Kidney capillary endothelial cell (primary cell): Measurements from ENCODE around the gene SCAMP3.
A peak's percentile ranks its signal among the peaks of the same experiment; 100 is the strongest.
"Not testable (repeated sequence)": the region's sequence is repeated elsewhere in the genome, so short reads cannot be mapped to it uniquely, and the experiment has no call there.

Experiments
- DNase-seq: peaks from one replicate; pipeline ENCODE4 v3.0.0-alpha.2; 2018; ENCODE audit warnings: low spot score

SCAMP3 gene

DNA sequence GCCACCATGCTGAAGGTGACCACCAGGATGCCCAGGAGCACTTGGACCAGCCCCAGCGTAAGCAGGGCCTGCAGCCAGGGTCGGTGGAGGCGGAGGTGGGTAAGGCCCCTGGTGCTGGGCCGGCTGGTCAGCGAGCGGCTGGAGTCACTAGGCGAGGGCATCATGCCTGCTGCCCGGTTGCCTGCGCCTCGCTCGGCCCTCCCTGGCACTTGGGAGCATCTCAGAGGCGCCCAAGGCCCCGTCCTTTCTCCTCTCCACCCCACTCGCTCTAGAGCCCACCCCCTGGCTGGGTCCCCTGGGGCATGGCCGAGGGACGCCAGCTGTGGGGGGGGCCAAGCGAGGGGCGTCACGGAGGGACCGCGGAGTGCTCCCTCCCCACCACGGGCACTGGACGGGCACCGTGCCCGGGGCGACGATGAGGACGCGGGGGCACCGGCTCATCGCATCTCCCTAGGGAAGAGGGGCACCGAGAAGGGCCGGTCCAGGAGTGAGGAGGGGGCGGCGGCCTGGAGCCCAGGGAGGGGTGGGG is 7.4 kb downstream of the SCAMP3 start:
- DNase-seq = no peak

DNA sequence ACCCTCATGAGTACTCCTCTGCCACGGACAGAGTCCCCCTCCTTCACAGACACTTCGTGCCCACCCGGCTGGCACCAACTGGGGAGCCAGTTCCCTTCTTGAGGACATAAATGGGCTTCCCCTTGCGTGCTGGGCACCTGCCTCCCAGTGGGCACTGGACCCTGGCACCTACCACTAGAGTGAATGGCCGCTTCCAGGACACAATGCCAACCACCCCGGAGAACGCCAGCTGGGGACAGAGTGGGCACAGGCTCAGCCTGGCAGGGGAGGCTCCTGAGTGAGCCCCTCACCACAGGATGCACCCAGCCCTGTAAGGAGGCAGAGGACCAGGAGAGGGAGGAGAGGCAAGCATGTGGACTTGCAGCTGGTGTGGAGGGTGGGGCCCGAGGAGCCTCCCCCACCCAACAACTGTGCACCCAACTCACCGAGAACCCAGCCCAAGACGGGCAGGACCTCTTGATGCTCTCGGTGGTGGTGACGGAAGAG is 7.9 kb downstream of the SCAMP3 start:
- no peak for DNase-seq

DNA sequence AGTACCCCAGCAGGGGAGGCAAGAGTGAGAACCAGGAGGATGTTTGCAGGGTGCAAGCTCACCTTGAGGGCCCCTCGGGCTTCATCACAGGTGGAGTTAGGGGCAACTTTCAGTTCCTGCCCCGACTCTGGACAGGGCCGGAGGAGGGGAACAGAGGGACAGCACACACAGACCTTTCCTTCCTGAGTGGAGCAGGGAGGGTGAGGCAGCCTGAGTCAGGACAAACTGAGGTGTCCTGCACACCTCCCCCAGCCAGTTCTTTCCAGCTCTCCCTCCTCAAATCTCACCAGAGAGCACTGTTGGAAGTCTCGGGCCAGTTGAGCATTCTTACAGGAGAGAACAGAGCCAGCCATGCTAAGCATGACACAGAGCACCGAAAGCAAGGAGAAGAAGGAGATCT is 8.4 kb downstream of the SCAMP3 start:
- no peak for DNase-seq

DNA sequence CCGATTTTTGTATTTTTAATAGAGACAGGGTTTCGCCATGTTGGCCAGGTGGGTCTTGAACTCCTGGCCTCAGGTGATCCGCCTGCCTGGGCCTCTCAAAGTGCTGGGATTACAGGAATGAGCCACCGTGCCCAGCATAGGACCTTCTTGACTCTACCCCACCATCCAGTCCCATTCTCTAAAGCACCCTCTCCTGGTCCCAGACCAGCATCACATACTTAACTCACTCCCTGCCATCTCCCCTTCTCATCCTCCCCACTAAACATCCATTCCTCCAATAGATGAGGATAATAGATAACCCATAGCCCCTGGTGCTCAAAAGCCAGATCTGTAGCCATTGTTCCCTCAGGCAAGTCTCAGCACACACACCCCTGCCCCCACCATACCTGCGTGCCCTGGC is 9.0 kb downstream of the SCAMP3 start:
- DNase-seq = no peak

DNA sequence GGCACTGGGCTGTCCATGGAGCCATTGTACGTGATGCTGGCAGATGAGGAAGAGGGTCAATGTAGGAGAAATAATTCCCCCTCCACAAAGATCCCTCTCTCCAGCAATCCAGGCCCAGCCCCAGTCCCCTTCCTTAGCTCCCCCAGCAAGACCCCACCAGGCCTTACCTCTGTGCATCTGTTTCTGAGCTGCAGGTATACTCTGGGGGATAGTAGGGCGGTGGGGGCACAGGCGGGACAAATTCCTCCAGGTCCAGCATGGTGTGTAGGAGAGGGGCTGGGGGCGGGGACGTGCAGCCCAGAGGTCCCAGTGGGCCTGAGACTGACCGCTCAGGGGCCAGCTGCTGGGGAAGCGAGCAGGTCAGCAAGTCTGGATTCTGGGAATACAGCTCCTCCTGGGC is 10.6 kb downstream of the SCAMP3 start:
- no peak for DNase-seq

DNA sequence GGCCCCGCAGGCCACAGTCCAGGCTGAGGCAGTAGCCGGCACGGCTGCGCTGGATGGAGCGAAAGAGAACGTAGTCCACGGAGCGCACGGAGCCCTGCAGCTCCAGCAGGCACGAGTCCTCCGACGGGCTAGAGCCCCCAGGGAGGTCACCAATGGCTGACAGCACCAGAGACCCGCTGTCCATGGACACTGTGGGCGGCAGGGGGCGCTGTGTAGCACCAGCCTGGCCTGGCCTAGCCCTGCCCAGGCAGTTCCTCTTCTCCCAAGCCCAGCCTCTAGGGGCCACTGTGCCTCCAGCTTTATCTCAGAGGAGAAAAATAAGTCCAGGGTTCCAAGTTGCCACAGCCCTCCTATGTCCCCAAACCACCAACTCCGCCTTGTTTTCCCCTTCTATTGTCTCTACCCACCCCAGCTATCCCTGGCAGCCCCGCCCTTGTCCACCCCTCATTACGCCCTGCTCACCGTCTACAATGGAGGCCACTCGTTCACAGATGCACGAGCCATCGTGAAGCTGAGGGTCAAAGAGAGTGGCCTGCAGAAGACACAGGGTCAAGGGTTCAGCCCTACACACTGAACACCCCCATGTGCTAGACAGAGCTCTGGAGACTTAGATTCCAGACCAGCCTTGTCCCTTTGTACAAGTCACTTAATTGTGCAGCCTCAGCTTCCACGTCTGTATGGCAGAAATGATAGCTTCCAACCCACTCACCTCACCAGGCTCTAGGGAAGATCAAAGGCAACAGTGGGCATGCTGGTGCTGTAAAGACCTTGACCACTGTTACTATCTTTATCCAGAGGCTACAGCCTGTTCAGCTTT is 11.3 kb downstream of the SCAMP3 start:
- peak; percentile 90 for DNase-seq

DNA sequence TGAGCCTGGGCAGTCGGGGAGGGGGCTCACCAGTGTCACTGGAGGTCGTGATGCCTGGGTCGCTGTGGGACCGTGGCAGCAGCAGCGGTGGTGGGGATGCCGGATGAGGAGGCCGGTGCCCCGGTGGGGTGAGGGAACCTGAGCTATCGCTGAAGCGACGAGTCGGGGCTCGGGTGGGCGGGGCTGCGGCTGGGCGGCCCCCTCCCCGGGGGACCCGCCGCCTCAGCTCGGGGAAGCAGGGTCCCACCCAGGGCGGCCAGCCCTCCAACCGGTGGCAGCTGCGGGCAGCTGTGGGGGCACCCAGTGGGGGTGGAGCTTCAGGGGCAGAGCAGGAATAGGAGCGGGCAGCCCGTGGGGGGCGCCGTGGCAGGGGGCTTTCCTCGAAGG is 11.9 kb downstream of the SCAMP3 start:
- no peak for DNase-seq

DNA sequence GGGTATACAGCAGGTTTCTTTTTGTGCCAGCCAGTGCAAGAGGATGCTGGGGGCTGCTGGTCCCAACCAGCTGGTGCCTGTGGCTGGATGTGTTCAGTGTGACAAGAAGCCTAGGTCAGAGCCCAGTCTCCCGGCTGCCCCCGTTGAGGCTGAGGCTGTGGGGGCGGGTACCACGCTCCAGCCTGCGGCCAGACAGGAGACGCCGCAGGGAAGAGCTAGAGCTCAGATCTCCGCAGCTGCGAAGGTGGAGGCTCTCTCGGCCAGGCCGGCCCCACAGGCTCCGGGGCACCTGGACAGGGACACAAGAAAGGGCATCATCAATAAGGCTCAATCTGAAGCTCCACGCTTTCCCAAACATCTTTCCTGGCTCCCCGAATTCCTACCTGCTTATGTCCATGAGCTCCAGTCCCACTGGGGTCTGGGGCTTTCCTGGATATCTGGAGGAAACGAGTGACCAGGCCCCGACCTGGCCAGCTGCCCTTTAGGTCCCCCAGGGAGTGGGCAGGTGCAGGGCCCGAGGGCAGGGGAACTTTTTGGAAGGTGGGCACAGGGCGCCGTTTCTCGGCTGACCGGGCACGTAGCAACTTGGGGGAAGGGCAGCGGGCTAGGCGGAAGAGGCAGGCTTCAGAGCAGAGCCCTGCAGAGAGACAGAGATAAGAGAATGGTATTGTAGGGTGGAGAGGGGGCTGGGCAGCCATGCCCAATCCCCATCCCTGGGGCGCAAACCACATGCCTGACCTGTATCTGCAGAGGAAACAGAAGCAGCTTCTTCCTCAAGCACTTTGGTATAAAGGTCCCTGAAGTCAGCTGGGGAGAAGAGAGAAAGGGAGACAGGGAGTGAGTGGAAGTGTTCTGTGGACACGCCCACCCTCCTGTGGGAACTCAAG is 14.2 kb downstream of the SCAMP3 start:
- no peak for DNase-seq

DNA sequence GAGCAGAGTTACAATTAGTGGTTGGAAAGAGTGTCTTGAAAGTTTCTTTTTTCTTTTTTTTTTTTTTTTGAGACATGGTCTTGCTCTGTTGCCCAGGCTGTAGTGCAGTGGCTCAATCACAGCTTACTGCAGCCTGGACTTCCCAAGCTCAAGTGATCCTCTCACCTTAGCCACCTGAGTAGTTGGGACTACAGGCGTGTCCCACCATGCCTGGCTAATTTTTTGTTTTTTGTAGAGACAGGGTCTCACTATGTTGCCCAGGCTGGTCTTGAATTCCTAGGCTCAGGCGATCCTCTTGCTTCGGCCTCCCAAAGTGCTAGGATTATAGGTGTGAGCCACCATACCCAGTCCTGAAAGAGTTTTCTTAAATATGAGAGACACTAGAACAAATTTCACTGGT is 15.4 kb downstream of the SCAMP3 start:
- DNase-seq = not testable (repeated sequence)

DNA sequence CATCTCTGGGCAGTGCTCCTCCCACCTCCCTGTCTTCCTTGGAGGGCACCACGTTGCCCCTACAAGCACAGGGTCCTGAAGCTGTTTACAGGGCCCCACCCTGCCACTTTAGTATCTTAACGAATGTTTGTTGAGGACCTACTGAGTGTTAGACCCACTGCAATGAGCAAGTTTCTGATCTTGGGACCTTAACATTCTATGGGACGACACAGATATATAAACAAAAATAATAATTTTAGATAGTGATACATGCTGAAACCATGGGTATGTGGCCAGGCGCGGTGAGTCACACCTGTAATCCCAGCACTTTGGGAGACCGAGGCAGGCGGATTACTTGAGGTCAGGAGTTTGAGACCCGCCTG is 17.0 kb downstream of the SCAMP3 start:
- DNase-seq = no peak

DNA sequence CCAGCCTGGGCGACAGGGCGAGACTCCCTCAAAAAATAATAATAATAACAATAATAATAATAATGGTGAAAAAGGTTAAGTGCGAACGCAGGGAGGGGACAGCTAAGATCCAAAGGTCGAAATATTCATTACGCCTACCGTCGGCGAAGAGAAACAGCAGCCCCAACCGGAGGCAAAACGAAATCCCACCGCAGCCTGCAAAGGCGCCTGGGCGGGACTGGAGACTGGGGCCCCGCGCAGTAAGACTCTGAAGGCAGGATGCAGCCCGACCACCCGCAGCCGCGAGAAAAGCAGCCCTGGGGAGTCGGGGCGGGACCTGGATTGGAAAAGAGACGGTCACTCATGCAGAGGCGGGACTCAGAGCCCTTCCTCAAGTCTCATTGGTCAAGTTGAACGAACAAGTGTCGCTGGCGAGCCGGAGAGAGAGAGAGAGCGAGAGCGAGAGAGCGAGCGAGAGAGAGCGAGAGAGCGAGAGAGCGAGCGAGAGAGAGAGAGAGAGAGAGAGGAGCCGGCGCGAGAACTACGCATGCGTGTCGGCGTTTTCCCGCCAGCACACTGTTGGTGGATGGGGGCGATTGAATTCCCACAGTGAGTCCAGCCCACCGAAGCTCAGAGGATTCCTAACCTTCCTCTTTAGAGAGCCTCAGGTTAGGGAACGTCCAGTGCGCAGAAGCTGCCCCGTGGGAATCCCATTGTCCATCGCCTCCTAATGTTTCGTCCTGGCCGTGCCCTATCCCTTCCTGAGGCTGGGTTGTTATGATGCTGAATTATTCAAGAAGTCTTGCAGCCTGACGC is 17.6 kb downstream of the SCAMP3 start:
- DNase-seq = peak; percentile 97

DNA sequence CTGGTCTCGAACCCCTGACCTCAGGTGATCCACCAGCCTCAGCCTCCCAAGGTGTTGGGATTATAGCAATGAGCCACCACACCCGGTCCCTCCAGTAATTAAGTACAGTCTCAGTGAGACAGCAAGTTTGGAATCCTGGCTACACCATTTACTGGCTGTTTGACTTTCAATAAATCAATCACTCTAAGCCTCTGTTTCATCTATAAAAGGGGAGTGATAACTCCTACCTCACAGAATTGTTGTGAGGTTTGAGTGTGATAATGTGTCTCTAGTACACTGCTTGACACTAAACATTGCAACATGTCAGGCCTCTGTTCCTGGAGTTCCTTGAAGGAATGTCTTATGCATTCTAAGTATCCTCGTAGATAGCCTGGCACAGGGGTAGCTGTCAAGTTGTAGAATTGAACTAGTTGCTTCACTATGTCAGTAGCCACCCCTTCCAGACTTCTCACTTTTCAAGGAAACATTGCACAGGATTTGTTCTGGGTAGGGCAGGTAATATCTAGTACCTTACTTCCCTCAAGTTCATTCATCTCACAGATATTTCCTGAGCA is 19.3 kb downstream of the SCAMP3 start:
- no peak for DNase-seq

DNA sequence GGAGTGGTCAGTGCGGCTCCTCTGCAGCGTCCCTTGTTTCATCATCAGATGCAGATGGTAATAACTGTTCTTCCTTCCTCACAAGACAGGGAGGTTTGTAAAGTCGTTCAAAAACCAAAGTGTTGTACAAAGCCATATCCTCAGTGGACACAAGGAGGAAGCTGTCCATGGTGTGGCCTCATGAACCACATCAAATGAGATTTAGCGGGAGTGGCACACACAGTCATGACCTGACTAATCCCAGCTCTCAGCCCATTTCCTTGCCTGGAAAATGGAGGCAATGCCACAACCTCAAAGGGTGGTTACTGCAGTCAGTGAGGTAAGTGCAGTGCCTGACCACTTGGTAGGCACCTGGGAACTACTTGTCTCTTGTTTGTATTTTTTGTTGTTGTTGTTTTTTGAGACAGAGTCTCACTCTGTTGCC is 20.3 kb downstream of the SCAMP3 start:
- DNase-seq = no peak

DNA sequence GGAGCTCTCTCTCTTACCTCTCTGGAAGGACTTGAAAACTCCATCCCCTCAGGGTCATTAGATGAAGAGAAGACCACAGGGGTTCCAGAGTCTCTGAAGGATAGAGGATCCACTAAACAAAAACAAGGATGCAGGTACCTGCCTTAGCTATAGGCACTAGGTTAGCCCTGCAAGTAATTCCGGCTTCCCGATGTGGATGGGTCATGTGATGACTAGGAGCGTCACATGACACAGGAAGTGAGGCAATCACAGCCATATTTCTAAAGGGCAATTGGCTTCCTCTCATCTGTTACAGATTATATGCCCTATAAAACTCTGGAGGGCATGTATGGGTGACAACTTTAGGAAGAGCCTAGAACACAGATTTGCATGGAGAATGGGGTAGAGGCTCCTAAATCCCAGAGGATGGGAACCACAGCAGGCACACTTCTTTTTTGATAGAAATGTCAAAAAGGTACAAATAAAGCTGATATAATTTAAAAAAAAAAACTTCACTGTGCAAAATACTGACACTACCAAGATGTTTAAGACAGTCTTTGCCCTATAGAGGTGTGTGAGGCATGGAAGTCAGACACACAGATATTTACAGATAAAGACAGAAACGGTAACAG is 21.0 kb downstream of the SCAMP3 start:
- peak; percentile 72 for DNase-seq

DNA sequence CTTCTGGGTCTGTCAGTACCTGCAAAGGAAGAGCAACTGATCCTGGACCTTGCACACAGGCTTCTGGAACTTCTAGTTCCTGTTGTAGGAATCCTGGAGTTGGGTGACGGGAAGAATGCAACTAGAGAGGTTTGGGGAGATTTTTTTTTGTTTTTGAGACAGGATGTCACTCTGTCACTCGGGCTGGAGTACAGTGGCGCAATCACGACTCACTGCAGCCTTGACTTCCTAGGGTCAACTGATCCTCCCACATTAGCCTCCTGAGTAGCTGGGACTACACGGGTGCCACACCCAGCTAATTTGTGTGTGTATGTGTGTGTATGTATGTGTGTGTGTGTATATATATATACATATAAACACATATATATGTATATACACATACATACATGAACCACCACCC is 25.7 kb downstream of the SCAMP3 start:
- no peak for DNase-seq

DNA sequence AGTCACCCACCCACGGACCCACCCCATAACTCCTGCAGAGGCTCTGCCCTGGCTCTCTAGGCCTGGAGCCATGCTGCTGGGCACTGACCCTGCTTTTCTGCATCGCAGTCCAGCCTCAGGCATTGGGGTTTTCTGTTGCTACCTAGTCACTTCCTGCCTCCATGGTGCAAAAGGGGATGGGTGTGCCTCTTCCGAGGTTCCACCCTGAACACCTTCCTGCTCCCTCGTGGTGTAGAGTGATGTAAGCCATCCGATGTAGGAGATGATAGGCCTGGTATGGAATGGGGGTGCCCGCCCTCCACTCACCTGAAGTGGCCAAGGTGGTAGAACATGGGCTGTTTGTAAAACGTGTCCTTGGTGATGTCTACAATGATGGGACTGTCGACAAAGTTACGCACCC is 26.8 kb downstream of the SCAMP3 start:
- DNase-seq = not testable (repeated sequence)

DNA sequence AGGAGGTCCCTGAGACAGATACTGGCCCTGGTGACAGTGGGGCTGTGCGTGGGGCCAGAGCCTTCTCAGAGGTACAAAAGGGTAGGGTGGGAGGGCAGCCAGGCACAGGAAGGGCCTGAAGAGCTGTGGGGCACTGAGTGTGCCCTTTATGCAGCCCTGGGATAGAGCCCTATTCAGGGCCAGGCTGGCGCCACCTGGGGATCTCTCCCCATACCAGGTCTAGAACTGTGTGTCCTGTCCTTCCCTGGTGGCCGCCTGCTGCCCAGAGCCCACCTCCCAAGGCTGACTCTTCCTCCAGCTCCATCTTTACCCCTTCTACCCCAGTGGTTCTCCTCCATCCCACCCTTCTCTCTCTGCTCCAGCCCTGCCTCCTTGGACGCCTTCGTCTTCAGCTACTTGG is 28.7 kb downstream of the SCAMP3 start:
- DNase-seq = not testable (repeated sequence)

DNA sequence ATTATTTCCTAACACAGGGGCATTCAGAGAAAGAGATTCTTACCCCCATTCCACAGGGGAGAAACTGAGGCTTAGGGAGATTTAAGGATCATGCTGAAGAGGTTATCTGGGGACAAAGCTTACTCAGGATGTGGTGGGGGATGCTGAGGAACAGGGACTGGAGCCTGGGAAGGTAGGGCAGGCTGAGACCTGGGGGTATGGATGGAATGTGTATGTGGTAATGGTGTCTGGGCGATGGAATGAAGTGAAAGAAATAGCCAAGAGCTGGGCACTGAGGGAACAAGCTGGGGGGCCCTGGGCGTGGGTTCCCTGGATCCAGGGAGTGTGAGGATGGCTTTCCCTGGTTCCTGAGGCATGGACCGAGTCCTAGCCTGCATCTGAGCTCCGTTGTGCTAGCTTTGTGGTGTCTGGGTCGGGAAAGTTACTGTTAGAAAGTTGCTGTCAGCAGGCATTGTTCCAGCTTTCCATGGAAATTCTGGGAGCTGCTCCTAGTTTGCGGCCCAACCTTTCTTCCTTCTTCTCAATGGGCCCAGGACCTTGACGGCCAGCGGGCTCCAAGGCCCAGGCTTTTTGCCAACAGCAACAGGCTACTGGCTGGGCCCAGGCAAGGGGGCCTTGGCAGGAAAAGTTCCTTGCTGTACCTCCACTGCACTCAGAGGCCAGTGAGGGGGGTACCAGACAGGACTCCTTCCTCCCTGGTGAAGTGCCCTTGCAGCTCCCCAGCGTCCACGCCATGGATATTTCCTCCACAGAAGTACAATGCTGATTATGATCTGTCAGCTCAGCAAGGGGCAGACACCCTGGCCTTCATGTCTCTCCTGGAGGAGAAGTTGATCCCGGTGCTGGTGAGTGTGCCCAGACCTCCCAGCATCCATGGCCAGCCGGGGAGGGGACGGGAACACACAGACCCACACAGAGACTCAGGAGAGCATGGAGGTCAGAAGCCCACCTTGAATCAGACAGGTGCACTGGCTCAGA is 29.9 kb downstream of the SCAMP3 start:
- not testable (repeated sequence) for DNase-seq

DNA sequence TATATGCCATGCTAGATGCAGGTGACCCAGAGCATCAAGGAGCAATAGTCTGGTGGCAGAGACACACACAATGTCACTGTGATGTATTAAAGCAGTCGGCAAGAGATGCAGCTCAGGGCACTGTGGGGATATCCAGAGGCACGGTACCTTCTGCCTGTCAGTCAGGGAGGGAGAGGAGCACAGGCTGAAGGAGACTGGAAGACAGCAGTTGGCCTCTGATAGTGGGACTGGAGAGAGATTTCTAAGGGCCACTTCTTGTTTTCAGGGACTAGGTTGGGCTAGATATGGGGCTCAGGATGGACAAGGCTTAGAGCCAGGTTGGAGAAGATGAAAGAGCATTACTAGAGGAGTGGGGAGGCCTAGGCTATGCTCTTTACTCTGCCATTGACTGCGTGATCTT is 30.9 kb downstream of the SCAMP3 start:
- DNase-seq = not testable (repeated sequence)

DNA sequence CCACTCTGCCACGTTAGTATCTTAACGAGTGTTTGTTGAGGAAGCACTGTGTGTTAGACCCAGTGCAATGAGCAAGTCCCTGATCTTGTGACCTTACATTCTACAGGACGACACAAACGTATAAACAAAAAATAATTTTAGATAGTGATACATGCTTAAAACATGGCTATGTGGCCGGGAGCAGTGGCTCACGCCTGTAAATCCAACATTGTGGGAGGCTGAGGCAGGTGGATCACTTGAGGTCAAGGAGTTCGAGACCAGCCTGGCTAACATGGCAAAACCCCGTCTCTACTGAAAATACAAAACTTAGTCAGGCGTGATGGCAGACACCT is 34.1 kb downstream of the SCAMP3 start:
- no peak for DNase-seq
